GM21447 (cell line): ENCODE measurements around the gene STARD4.

Experiments used
- ATAC-seq: cut with Tn5 transposase; IDR thresholded peaks from one replicate; pipeline ENCODE4 v1.9.1; 2021; ENCODE audit not compliant: unreplicated experiment

The STARD4 gene, protein sequence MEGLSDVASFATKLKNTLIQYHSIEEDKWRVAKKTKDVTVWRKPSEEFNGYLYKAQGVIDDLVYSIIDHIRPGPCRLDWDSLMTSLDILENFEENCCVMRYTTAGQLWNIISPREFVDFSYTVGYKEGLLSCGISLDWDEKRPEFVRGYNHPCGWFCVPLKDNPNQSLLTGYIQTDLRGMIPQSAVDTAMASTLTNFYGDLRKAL

DNA sequence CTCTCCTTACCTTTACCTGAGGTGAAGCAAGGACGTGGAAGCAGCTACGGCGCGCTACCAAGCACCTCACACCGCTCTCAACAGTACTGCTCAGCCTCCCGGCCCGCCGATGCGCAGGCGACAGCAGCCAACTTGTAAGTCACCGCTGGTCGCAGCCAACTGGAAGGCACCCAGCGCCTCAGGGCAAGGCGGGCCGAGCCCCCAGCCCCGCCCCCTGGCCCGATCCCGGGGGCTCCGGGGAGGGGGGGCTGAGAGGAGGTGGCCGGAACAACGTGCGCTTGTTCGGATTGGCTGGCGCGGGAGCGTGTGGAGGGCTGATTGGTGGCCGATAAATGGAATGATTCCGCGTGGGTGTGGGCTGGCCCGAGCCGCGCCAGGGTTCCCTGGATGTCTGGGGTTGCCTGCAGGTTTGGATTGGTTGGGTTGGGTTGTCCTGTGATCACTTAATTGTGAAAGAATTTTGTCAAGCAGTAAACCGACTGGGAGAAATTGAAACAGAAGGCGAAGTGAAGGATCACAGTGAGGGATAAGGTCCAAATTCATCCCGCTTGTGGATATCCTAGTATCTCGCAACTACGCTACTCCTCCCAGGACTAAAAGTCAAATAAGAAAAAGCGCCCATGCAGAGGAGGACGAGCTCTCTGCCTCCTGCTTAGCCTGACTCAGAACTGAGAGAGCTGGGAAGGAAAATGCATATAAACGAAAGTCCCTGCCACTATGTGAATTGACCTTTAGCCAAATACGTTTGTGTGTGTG, at the start of gene STARD4:
STARD4 (minus strand) TSS at position 161 of the 756 bp plus-strand sequence. CDS start 5,102 bp downstream, outside the sequence.
- ATAC-seq = peak; percentile 95

DNA sequence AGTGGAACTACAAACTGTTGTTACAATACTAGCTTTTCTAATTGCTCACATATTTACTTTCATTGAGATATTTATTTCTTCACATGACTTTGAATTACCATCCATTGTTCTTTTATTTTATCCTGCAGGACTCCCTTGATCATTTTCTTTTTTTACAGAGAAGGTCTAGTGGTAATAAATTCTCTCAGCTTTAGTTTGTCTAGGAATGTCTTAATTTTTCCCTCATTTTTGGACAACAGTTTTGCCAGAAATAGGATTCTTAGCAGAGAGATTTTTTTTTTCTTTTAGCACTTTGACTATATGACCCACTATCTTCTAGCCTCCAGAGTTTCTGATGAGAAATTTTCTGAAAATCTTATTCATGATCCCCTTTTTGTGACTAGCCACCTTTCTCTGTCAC, 47.3 kb upstream of the STARD4 start:
- no peak for ATAC-seq

DNA sequence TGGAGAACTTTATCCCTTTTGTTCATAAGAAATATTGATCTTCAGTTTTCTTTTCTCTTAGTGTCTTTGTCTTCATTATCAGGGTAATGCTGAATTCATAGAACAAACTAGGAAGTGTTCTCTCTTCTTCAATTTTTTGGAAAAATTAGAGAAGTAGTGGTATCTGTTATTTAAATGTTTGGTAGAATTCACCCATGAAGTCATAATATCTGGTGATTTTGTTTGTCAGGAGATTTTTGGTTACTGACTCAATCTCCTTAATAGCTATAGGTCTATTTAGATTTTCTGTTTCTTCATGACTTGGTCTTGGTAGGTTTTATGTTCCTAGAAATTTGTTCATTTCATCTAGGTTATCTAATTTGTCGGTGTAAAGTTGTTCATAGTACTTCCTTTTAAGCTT, 45.4 kb upstream of the STARD4 start:
- ATAC-seq = no peak

GRCh38 chr5:111557111-111557510, 44.8 kb upstream of the STARD4 start:
- no peak for ATAC-seq

DNA sequence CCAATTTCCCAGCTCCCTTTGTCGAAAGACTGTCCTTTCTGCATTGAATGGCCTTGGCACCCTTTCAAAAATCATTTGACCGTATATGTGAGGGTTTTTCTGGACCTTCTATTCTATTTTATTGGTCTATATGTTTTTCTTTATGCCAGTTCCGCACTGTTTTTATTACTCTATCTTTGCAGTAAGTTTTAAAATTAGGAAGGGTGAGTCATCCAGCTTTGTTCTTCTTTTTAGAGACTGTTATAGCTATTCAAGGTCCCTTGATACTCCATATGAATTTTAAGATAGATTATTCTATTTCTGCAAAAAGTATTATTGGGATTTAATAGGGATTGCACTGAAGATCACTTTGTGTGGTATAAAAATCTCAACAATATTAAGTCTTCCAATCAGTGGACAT, 44.2 kb upstream of the STARD4 start:
- ATAC-seq = no peak

- ATAC-seq = no peak
Measured at GRCh38 chr5:111555760-111556159, 43.4 kb upstream of the STARD4 start.

DNA sequence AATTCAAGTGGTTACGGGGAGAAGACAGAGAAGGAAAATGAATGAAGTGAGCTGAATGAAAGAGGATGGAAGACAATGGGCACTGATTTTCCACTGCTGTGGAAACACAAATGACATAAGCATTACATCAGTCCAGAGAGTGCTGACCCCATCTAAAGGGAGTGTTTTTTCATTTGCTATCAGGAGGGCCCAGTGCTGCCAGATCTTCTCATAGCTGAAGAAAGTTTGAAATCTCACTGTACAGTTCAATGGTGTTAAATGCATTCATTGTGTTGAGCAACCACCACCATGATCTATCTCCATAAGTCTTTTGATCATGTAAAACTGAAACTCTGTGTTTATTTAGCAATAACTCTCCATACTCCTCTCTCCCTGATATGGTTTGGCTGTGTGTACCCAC, 41.5 kb upstream of the STARD4 start:
- ATAC-seq = no peak

DNA sequence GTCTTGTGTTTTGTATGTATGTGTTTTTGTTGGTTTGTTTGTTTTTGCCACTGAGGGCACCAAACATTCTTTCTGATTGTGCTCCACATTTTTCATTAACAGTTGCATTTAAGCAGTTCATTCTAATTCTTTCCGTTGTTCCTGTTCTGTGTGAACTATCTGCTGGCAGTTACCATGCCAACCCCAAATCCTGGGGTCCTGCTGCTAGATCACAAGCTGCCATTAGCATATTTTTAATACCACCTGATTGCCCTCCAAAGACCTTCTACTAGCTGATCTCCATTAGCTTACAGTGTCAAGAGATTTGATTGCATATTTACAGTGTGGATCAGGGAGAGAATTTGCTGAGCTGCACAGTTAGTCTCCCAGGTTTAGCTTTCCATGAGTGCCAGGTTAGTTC, 40.6 kb upstream of the STARD4 start:
- ATAC-seq = no peak

GRCh38 chr5:111552492-111552891, 40.2 kb upstream of the STARD4 start:
- ATAC-seq = no peak

- ATAC-seq = no peak
Measured at GRCh38 chr5:111551569-111552275, 39.4 kb upstream of the STARD4 start.

DNA sequence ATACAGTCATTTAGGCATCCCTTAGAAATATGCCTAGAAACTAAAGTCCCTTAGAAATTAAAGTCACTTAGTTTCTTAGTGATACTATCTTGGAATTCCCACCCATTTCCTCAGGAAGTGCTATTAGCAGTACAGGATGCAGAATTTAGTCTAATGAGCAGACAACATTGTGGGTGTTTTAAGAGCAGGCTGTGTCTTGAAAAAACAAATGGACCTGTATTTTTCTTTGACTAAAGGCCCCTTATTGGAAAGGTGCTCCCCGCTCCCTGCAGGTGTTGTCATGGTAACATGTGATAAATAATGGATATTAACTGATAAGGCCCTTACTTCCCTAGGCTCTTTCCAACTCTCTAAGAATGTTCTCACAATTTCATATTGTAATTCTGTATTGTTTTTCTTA, 38.8 kb upstream of the STARD4 start:
- no peak for ATAC-seq

GRCh38 chr5:111550282-111551020, 38.1 kb upstream of the STARD4 start:
- ATAC-seq = peak; percentile 96

GRCh38 chr5:111548992-111549649, 36.8 kb upstream of the STARD4 start:
- no peak for ATAC-seq

DNA sequence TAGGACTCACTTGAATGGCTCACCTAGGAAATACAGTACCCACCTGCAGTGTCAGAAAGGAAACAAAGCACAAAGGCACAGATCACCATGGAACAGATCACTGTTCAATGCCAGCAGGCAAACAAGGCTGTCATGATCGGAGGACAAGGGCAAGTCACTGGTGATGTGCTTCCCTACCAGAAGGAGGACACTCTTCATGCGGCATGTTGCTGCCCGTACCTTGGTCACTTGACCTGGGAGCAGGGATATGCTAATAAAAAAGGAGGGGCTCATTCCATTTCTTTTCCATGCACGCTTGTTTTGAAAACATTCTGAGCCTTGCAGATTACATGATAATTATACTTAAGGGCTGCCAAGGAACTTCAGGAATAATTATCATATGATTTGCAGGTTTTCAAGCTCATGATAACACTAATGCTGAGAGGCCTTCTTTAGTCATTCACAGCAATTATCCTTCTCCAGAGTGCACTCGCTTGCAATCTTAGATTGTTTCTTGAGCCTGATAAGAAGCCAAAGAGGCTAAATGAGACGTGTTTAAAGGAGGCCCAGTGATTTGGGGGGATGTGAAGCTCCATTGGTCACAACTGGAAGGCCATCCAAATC, 36.1 kb upstream of the STARD4 start:
- no peak for ATAC-seq

- ATAC-seq = no peak
Measured at GRCh38 chr5:111545031-111545430, 32.7 kb upstream of the STARD4 start.

DNA sequence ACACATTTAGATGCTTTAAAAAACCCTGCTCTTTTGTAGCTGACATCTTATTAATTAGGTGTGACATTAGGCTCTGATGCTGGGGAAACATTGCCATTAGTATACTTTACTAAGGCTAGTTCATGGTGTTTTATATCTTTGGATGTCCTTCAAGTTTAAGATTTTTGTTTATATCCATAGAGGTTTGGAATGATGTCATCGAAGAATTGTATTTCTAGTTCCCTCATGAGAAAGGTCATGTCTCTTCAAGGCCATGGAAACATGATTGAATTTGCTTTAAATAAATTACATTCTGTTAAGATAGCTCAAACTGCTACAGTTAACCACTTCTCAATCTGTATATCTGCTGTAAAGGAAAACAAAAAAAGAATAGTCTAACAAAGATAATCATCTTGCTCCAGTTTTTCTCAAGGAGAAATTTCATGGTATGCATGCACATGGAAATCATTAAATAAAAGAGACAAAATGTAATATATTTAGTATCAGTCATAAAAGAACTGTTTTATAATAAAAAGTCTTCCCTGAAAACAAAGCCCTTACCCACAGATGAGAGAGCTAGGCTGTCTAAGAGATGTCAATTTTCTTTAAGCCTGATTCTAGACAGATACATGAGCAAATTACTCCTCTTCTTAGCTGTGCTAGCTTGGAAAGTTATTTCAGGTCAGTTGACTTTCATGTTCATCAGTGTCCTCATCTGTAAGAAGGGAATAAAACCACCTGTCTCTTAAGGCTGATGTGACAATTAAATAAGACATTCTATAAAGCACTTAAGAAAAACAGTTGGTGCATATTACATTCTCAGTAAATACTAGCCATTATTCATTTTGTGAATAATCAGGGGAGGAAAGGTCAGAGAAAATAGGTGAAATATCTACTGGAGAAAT, 25.0 kb upstream of the STARD4 start:
- ATAC-seq = no peak

DNA sequence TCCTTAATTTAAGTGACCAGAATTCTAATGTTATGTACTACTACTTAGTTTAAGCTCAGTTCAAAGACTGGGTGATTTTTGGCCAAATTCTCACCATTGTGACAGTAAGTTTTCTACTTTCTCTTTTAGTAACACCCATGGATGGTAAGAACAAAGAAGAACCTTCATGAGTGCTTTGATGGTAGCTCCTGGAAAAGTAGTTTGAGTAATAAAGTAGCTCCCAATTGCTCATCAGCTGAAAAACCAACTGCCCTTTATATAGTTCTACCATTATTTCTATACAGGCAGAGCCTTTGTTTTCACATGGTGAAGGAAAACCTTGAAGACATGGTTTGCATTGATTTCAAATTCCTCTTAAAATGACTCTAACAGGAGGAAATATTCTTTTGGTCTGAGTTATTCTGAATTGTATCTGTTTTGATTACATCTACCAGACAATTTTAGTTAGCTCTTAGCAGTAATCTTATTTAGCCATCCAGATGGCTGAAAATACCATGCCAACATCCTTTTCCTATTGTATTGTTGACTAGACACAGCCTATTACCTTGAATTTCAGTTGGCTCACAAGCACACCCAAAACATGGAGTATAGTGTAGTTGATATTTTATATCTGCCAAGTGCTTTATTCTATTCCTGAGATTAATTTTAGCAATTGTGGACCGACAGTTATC, 23.7 kb upstream of the STARD4 start:
- no peak for ATAC-seq

- no peak for ATAC-seq
Measured at GRCh38 chr5:111532886-111533582, 20.7 kb upstream of the STARD4 start.
